Panc1 (cell line): ENCODE results near the gene METAP1.

ENCODE experiments used
- CTCF ChIP-seq: fragments of 450-650 bp; IDR thresholded peaks from 2 replicates; pipeline ENCODE4 v1.5.1; 2017; ENCODE audit warnings: mild to moderate bottlenecking
- TCF7L2 ChIP-seq: IDR thresholded peaks from 2 replicates; pipeline ENCODE4 v1.6.1; 2011; ENCODE audit warnings: mild to moderate bottlenecking, low read depth, low read length, inconsistent platforms
- TF ChIP-seq, protein P1 (sequence below), 2 experiments: IDR thresholded peaks; 2 replicates each; pipeline ENCODE4 v1.6.1; 2011 to 2012; ENCODE audit warnings: low read depth in 2 of 2, control low read depth in 1 of 2, low read length in 1 of 2, mild to moderate bottlenecking in 1 of 2, moderate library complexity in 1 of 2; ENCODE audit not compliant: insufficient read depth in 1 of 2

DNA sequence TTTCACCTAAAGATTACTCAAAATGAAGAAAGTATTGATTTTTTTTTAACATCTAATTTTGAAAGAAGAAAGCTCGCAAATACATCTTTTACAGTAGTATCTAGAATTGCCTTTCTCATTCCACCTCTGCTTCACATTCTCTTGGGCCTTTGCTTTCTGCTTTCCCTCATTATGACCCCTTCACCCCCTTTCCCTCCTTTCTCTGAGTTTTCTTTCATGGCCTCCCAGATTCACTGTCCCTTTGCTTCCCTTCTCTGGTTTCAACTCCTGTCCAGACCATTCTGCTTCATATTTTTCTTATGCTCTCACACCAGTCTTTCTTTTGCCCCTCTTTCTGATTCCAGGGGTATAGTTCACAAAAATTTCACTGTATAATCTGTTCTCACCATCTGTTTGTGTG is 64.0 kb downstream of the METAP1 start:
- TF ChIP-seq CTCF, result no peak
- TF ChIP-seq, protein P1, sequence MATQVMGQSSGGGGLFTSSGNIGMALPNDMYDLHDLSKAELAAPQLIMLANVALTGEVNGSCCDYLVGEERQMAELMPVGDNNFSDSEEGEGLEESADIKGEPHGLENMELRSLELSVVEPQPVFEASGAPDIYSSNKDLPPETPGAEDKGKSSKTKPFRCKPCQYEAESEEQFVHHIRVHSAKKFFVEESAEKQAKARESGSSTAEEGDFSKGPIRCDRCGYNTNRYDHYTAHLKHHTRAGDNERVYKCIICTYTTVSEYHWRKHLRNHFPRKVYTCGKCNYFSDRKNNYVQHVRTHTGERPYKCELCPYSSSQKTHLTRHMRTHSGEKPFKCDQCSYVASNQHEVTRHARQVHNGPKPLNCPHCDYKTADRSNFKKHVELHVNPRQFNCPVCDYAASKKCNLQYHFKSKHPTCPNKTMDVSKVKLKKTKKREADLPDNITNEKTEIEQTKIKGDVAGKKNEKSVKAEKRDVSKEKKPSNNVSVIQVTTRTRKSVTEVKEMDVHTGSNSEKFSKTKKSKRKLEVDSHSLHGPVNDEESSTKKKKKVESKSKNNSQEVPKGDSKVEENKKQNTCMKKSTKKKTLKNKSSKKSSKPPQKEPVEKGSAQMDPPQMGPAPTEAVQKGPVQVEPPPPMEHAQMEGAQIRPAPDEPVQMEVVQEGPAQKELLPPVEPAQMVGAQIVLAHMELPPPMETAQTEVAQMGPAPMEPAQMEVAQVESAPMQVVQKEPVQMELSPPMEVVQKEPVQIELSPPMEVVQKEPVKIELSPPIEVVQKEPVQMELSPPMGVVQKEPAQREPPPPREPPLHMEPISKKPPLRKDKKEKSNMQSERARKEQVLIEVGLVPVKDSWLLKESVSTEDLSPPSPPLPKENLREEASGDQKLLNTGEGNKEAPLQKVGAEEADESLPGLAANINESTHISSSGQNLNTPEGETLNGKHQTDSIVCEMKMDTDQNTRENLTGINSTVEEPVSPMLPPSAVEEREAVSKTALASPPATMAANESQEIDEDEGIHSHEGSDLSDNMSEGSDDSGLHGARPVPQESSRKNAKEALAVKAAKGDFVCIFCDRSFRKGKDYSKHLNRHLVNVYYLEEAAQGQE (IDR thresholded peaks at IDR 0.05; ENCODE audit: insufficient read depth in 1 of 2, low read depth in 2 of 2, low read length in 1 of 2), result no peak
- TF ChIP-seq TCF7L2, result no peak
